A549 (cell line): ENCODE measurements around the gene ANKRD6. TPM values are rescaled to one million over a fixed set of nuclear protein-coding genes. Genes with fewer than 3 reads are reported as not detected.

ENCODE experiments used
- ATAC-seq, 2 experiments: fragments of 200-7000 bp in 1 of 2; fragments of >200 bp in 1 of 2; cut with Nextera tagmentation in 1 of 2; cut with Tn5 transposase in 1 of 2; 3 replicates each; pipeline versions ENCODE4 v1.8.0 to v1.9.1; 2018 to 2020; ENCODE audit warnings: mild to moderate bottlenecking in 1 of 2, moderate library complexity in 1 of 2
- CTCF ChIA-PET: fragments of 300-600 bp; sonication (Branson Sonifier 250); formaldehyde crosslinking; extraction: SDS; loops from one replicate; lab custom pipeline; 2021; ENCODE audit warnings: antibody characterized with exemption, inconsistent platforms; lab: Yijun Ruan, JAX
- POLR2A ChIA-PET: fragments of 350-600 bp; formaldehyde crosslinking; extraction: SDS; loops from one replicate; lab custom pipeline; 2021; ENCODE audit warnings: antibody characterized with exemption, inconsistent platforms; lab: Yijun Ruan, JAX
- DNase-seq, 2 experiments: peaks; one replicate each; pipeline versions ENCODE4 v3.0.0 to v3.0.0-alpha.2; 2011 to 2016; ENCODE audit warnings: low read depth in 1 of 2, low spot score in 1 of 2
- FAIRE-seq: peaks from 2 replicates; lab custom pipeline; 2011; peaks lifted over from hg19 to GRCh38; lab: Jason Lieb, UNC
- H3K27ac ChIP-seq, 2 experiments: fragments of >200 bp; sonication (Bioruptor Twin); formaldehyde crosslinking; 3 replicates each; pipeline ENCODE4 v1.5.1; 2016 to 2017
- H3K4me1 ChIP-seq: fragments of >200 bp; sonication (Bioruptor Twin); formaldehyde crosslinking; 3 replicates; pipeline ENCODE4 v1.6.1; 2016
- H3K4me2 ChIP-seq: fragments of >200 bp; sonication (Bioruptor Twin); formaldehyde crosslinking; 3 replicates; pipeline ENCODE4 v1.6.1; 2016
- H3K4me3 ChIP-seq: fragments of >200 bp; sonication (Bioruptor Twin); formaldehyde crosslinking; 3 replicates; pipeline ENCODE4 v1.5.1; 2016
- H3K9me3 ChIP-seq: fragments of >200 bp; sonication (Bioruptor Twin); formaldehyde crosslinking; 3 replicates; pipeline ENCODE4 v1.6.1; 2016
- BCL3 ChIP-seq: fragments of >200 bp; sonication (Bioruptor Twin); formaldehyde crosslinking; IDR thresholded peaks from 3 replicates; pipeline ENCODE4 v1.6.1; 2016
- CBX8 ChIP-seq: fragments of 200-600 bp; sonication (generic); IDR thresholded peaks from 2 replicates; pipeline ENCODE4 v1.6.1; 2016
- CHD4 ChIP-seq: fragments of 200-600 bp; sonication (generic); IDR thresholded peaks from 2 replicates; pipeline ENCODE4 v1.6.1; 2016; ENCODE audit warnings: antibody characterized with exemption, mild to moderate bottlenecking, borderline replicate concordance
- EHF ChIP-seq: fragments of 250-450 bp; sonication (Bioruptor Pico); IDR thresholded peaks from 2 replicates; pipeline ENCODE4 v1.5.0; 2020; ENCODE audit warnings: mild to moderate bottlenecking
- EHMT2 ChIP-seq: fragments of 200-600 bp; sonication (generic); IDR thresholded peaks from 2 replicates; pipeline ENCODE4 v1.6.1; 2016; ENCODE audit warnings: antibody characterized with exemption, low read depth, mild to moderate bottlenecking, moderate library complexity
- ELK1 ChIP-seq: fragments of 150-350 bp; IDR thresholded peaks from 2 replicates; pipeline ENCODE4 v1.6.1; 2014; ENCODE audit warnings: low read depth, mild to moderate bottlenecking, low read length
- EP300 ChIP-seq, 2 experiments: fragments of >200 bp; sonication (Bioruptor Twin); formaldehyde crosslinking; IDR thresholded peaks; 2 replicates in 1 of 2; 3 replicates in 1 of 2; pipeline ENCODE4 v1.6.1; 2016 to 2017
- ESRRA ChIP-seq: fragments of 150-350 bp; IDR thresholded peaks from 2 replicates; pipeline ENCODE4 v1.6.1; 2014; ENCODE audit warnings: mild to moderate bottlenecking, low read length, borderline replicate concordance
- FOSB ChIP-seq: fragments of 250-450 bp; sonication (Bioruptor Pico); IDR thresholded peaks from 2 replicates; pipeline ENCODE4 v1.5.0; 2020; ENCODE audit warnings: mild to moderate bottlenecking, moderate library complexity
- FOSL2 ChIP-seq, 2 experiments: fragments of 450-650 bp in 1 of 2; fragments of >200 bp in 1 of 2; sonication (Bioruptor Twin) in 1 of 2; formaldehyde crosslinking; IDR thresholded peaks; 2 replicates each; pipeline versions ENCODE4 v1.5.0 to v1.6.1; 2016 to 2020; ENCODE audit warnings: mild to moderate bottlenecking in 1 of 2, moderate library complexity in 1 of 2
- GATA3 ChIP-seq: IDR thresholded peaks from 2 replicates; pipeline ENCODE4 v1.6.1; 2012; ENCODE audit warnings: borderline replicate concordance
- HES2 ChIP-seq: fragments of >200 bp; sonication (Bioruptor Twin); formaldehyde crosslinking; IDR thresholded peaks from 2 replicates; pipeline ENCODE4 v1.6.1; 2016
- HEYL ChIP-seq: fragments of 250-450 bp; sonication (Bioruptor Pico); IDR thresholded peaks from 2 replicates; pipeline ENCODE4 v1.8.0; 2021; ENCODE audit warnings: mild to moderate bottlenecking, moderate library complexity
- HOXA7 ChIP-seq: fragments of 250-450 bp; sonication (Bioruptor Pico); IDR thresholded peaks from 2 replicates; pipeline ENCODE4 v1.5.0; 2020; ENCODE audit warnings: mild to moderate bottlenecking, moderate library complexity
- HOXB5 ChIP-seq: fragments of 250-450 bp; sonication (Bioruptor Pico); IDR thresholded peaks from 2 replicates; pipeline ENCODE4 v1.5.0; 2020; ENCODE audit warnings: mild to moderate bottlenecking, moderate library complexity
- JUN ChIP-seq, 2 experiments: fragments of >200 bp; sonication (Bioruptor Twin); formaldehyde crosslinking; IDR thresholded peaks; 2 replicates in 1 of 2; 3 replicates in 1 of 2; pipeline ENCODE4 v1.6.1; 2016 to 2017
- JUNB ChIP-seq: fragments of >200 bp; sonication (Bioruptor Twin); formaldehyde crosslinking; IDR thresholded peaks from 2 replicates; pipeline ENCODE4 v1.6.1; 2016
- KDM1A ChIP-seq: fragments of 200-600 bp; sonication (generic); IDR thresholded peaks from 2 replicates; pipeline ENCODE4 v1.6.1; 2016; ENCODE audit warnings: low read depth, mild to moderate bottlenecking
- KDM5A ChIP-seq: fragments of 200-600 bp; sonication (generic); IDR thresholded peaks from 2 replicates; pipeline ENCODE4 v1.6.1; 2016; ENCODE audit warnings: antibody characterized with exemption, mild to moderate bottlenecking
- MAFK ChIP-seq: fragments of 450-650 bp; IDR thresholded peaks from 2 replicates; pipeline ENCODE4 v1.6.1; 2014; ENCODE audit not compliant: partially characterized antibody
- MAX ChIP-seq: IDR thresholded peaks from 2 replicates; pipeline ENCODE4 v1.6.1; 2012
- MYC ChIP-seq: IDR thresholded peaks from 2 replicates; pipeline ENCODE4 v1.6.1; 2012; ENCODE audit warnings: mild to moderate bottlenecking, inconsistent platforms, low read length, improper control_type of control experiment, borderline replicate concordance
- NPAS2 ChIP-seq: fragments of 250-450 bp; sonication (Bioruptor Pico); IDR thresholded peaks from 2 replicates; pipeline ENCODE4 v1.8.0; 2022; ENCODE audit warnings: mild to moderate bottlenecking, moderate library complexity, borderline replicate concordance
- NR3C1 ChIP-seq: fragments of >200 bp; sonication (Bioruptor Twin); formaldehyde crosslinking; IDR thresholded peaks from 3 replicates; pipeline ENCODE4 v1.6.1; 2017
- PHF8 ChIP-seq: fragments of 200-600 bp; sonication (generic); IDR thresholded peaks from 2 replicates; pipeline ENCODE4 v1.6.1; 2016; ENCODE audit warnings: low read depth, mild to moderate bottlenecking, antibody characterized with exemption, moderate library complexity, borderline replicate concordance
- POLR2A ChIP-seq: IDR thresholded peaks from 2 replicates; pipeline ENCODE4 v1.6.1; 2012; ENCODE audit warnings: mild to moderate bottlenecking, low read length
- RCOR1 ChIP-seq: fragments of 150-350 bp; IDR thresholded peaks from 2 replicates; pipeline ENCODE4 v1.6.1; 2014; ENCODE audit warnings: antibody characterized with exemption, low read length, low read depth
- SMC3 ChIP-seq: fragments of >200 bp; sonication (Bioruptor Twin); formaldehyde crosslinking; IDR thresholded peaks from 3 replicates; pipeline ENCODE4 v1.6.1; 2018; ENCODE audit warnings: inconsistent platforms
- SREBF2 ChIP-seq: fragments of 450-650 bp; IDR thresholded peaks from 2 replicates; pipeline ENCODE4 v1.6.1; 2014; ENCODE audit warnings: mild to moderate bottlenecking, moderate library complexity
- TFCP2L1 ChIP-seq: fragments of 250-450 bp; sonication (Bioruptor Pico); IDR thresholded peaks from 2 replicates; pipeline ENCODE4 v1.5.0; 2021; ENCODE audit warnings: mild to moderate bottlenecking
- ZC3H11A ChIP-seq: fragments of 450-650 bp; IDR thresholded peaks from 2 replicates; pipeline ENCODE4 v1.6.1; 2014; ENCODE audit warnings: antibody characterized with exemption, mild to moderate bottlenecking
- ZNF302 ChIP-seq: fragments of 250-450 bp; sonication (Bioruptor Pico); IDR thresholded peaks from 2 replicates; pipeline ENCODE4 v1.9.0; 2021; ENCODE audit warnings: inconsistent platforms, mild to moderate bottlenecking, moderate library complexity
- WGBS: methylation state at CpG from one replicate; pipeline ENCODE4 v1.1.6; 2017; ENCODE audit errors: missing lambda C conversion rate; 5-methylcytosine and 5-hydroxymethylcytosine counted together
- polyA plus RNA-seq, 4 experiments: library from polyadenylated mRNA; depleted of rRNA in 3 of 4; stranded (reverse); fragments of >200 nt; fragmentation: RNase III in 1 of 4; extraction: RNeasy Plus Mini Kit Qiagen cat#74134 plus additional on column Dnase treatment in 1 of 4; gene quantifications; 2 replicates in 3 of 4; 3 replicates in 1 of 4; pipeline ENCODE4 v1.2.3, GENCODE V29; 2011 to 2017

ANKRD6 gene
- polyA plus RNA-seq, 2 of the 4 experiments (the other 2 are of a cell fraction): 2.2 to 3.6 TPM

GRCh38 chr6:89553431-89553830 lies 120.5 kb downstream of the ANKRD6 start (continued):
- TF ChIP-seq MYC: no peak
- no peak for TF ChIP-seq NR3C1
- TF ChIP-seq SREBF2: no peak
- TF ChIP-seq RCOR1: no peak
- TF ChIP-seq ZNF302 (CRISPR knock-in tag): no peak
- no peak for TF ChIP-seq POLR2A

- Histone ChIP-seq H3K4me3 (no peak overlapping the region), H3K27ac (no peak overlapping the region), H3K4me1 (no peaks in the 10 kb centered on the region), H3K4me2 (no peak overlapping the region), H3K9me3 (0 out of 3 replicates have a peak, but pooled peaks cover 2% of the 10 kb centered on the region)
- no peak for DNase-seq
- ATAC-seq: no peak
- TF ChIP-seq TFCP2L1 (CRISPR knock-in tag): no peak
- TF ChIP-seq BCL3: no peak
- TF ChIP-seq HOXA7 (CRISPR knock-in tag): no peak
- no peak for TF ChIP-seq ESRRA
- TF ChIP-seq JUN (IDR thresholded peaks at IDR 0.05): no peak
- TF ChIP-seq HOXB5: no peak
- TF ChIP-seq JUNB: no peak
- TF ChIP-seq NR3C1: no peak
- no peak for TF ChIP-seq EHMT2
- no peak for TF ChIP-seq HES2
- TF ChIP-seq MAFK: no peak
- no peak for TF ChIP-seq KDM1A
- no peak for TF ChIP-seq PHF8
- TF ChIP-seq ZC3H11A: no peak
- TF ChIP-seq MAX: no peak
- no peak for TF ChIP-seq HEYL
- TF ChIP-seq MYC: no peak
- POLR2A ChIA-PET: no interaction called here
- CTCF ChIA-PET: interaction anchor here (0.9 kb wide), 2 partner anchors 10 to 386 kb away, joined by 3 read pairs; no protein-coding TSS in a partner anchor
- FAIRE-seq: no peak
- WGBS: 29% methylated on average over 5 of the region's 5 CpGs
Observed at GRCh38 chr6:89554106-89554505, 121.2 kb downstream of the ANKRD6 start.

- Histone ChIP-seq H3K4me1 (no peaks in the 10 kb centered on the region), H3K27ac (no peak overlapping the region), H3K9me3 (0 out of 3 replicates have a peak, but pooled peaks cover 2% of the 10 kb centered on the region), H3K4me3 (no peak overlapping the region), H3K4me2 (no peak overlapping the region)
- TF ChIP-seq ELK1: no peak
- TF ChIP-seq NPAS2 (CRISPR knock-in tag): no peak
- TF ChIP-seq EP300 (IDR thresholded peaks at IDR 0.05): no peak
- TF ChIP-seq EHF (CRISPR knock-in tag): no peak
- no peak for TF ChIP-seq FOSB (CRISPR knock-in tag)
- no peak for TF ChIP-seq PHF8
- no peak for TF ChIP-seq SMC3
- no peak for TF ChIP-seq CBX8
- no peak for TF ChIP-seq CHD4
- no peak for TF ChIP-seq HOXA7 (CRISPR knock-in tag)
- no peak for TF ChIP-seq FOSL2 (IDR thresholded peaks at IDR 0.05)
- no peak for TF ChIP-seq FOSL2 (CRISPR knock-in tag; IDR thresholded peaks at IDR 0.05)
- TF ChIP-seq GATA3: no peak
- TF ChIP-seq MAX: no peak
- no peak for TF ChIP-seq POLR2A
- no peak for TF ChIP-seq KDM5A
- no peak for TF ChIP-seq MAFK
- TF ChIP-seq RCOR1: no peak
- no peak for DNase-seq
- no peak for FAIRE-seq
- no peak for ATAC-seq
- ChIA-PET POLR2A (no interaction called here), CTCF (interaction anchor here (0.9 kb wide), 1 partner anchor 11 kb away, joined by 3 read pairs; no protein-coding TSS in a partner anchor)
- WGBS: 40% methylated on average over 1 of the region's 4 CpGs
Observed at GRCh38 chr6:89555031-89555430, 122.1 kb downstream of the ANKRD6 start.
